Medulla oblongata (tissue), 1 donor: Measurements from ENCODE around the gene H1-8.

Experiments
- DNase-seq: peaks from one replicate; pipeline ENCODE4 v3.0.0-alpha.2; 2015; ENCODE audit errors: extremely low spot score

The H1-8 gene

DNA sequence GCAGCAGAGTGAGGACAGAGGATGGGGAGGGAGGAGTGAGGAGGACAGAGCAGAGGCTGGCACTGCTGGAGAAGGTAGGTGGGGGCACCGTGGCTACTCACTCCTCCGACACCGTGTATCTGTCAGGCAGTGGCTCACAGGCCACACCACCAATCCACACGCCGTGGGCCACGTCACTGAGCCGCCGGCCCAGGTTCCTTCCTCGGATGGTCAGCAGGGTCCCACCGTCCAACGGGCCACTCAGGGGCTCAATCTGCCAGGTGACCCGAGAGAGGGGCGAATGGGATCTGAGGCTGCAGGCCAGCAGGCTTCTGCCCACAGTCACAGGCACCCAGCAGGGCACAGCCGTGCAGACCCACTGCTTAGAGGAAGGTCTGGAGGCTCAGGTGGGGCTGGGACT is 30.5 kb downstream of the H1-8 start:
- DNase-seq, result no peak

DNA sequence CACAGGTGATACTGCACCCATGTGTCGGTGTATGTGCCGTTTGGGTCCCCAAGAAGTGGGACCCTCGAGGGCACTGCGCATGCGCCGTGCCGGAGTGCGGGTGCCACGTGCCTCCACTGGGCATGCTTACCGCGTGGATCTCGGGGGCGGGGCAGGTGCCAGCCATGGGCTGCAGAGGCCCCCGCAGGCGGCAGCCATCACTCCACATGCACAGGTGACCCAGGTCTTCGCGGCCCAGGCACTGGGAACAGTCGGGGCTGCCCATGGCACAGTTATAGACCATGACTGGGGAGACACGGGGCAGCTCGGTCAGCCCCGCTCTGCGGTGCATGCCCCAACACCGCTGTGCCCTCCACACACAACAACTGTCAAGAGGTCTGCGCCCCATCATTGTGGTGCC is 31.2 kb downstream of the H1-8 start:
- DNase-seq, result no peak

DNA sequence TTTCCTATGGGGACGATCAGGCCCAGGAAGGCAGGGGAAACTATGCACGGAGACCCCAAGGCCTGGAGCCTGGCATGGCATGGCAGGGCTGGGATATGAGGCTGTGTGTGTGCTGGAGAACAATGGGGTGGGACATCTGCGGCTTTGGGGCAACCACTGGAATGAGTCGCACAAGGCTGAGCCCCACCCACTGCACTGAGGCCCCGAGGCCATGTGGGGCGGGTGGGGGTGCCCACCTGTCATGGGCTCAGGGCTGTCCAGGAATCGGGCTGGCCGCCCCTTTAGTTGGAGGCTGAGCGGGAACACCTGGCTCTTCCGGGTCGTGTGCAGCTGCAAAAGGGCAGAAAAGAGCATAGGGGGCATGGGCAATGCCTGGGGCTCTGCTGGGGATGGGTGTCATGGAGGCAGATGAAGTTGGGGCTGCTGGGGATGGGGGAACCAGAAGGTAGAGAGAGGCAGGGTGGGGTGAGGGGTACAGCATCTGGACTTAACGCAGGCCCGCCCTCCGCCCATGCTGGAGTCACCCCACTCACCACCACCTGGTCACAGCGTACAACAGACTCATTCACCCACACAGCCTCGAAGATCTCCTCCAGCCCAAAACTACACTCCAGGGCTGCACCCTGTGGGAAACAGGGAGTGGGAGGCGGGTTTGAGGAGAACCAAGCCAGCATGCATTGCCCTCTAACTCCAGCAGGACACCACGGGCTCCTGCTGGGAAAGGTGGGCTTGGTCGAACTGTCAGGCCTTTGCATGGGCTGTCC is 32.4 kb downstream of the H1-8 start:
- DNase-seq, result no peak

DNA sequence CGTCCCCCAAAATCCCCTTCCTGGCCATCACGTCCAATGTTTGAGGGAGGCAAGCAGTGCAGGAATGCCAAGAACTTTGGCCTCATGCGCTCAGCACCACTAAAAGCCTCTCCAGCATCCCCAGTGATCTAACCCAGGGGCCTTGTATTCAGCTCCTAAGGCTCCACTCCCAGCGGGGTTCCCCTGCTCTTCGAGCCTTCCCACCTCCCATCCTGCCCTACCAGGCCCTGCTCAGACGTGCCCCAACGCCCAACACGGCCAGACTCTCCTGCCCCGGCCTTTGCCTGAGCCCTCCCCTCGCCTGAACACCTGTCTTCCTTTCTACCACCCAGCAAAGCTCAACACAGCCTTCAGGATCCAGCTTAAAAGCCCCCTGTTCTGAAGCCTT is 33.0 kb downstream of the H1-8 start:
- DNase-seq, result no peak

DNA sequence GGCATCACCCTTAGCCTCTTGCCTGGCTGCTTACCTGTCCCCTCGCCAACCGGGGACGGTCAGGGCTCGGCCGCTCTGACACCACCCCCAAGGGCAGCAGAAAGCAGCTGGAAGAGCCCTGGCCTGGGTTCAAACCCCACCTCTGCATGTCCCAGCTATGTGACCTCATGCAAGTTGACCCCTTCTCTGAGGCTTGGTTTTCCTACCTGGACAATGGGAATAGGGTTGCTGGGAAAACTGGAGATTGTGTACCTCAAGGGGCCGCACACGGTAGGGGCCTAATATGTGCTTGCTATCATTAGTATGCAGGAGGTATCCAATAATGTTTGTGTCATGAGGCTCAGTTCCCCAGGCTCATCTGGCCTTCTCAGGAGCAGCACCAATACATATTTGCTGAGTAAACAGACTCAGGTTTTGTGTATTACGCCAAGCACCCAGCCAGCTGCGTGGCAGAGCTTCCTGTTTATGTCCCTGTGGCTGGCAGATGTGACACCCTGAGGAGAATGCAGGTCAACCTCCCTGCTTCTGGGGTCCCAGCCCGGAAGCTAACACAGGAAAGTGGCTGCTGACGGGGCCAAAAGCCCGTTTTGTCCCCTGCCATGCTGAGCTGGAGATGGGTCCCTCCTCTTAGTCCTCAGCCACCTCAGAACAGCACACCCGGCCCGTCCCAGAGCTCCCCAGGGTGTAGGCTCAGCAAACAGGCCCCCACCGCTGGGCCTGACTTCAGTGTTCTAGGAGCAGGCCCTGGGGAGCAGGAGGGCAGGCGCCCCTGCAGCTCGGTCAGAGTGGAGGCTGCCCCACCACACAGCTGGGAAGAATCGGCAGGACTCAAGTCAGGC is 33.8 kb downstream of the H1-8 start:
- peak; percentile 40 for DNase-seq

DNA sequence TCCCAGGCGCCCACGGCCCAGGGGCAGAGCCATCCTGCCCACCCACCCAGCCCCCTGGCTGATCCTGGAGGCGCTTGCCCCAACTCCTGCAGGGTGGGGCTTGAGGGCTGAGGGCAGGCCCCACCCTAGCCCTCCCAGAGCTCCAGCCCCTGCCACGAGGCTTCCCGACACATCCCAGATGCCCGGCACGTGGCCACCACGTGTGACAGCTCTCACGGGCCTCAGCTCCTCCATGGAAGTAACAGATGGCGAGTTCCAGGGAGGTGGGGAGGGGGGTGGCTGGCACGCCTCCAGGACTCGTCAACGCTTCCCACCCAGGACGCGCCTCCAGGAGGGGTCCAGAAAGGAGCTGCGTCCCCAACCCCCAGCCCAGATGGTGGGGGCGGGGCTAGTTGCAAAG is 34.4 kb downstream of the H1-8 start:
- DNase-seq, result peak; percentile 48

DNA sequence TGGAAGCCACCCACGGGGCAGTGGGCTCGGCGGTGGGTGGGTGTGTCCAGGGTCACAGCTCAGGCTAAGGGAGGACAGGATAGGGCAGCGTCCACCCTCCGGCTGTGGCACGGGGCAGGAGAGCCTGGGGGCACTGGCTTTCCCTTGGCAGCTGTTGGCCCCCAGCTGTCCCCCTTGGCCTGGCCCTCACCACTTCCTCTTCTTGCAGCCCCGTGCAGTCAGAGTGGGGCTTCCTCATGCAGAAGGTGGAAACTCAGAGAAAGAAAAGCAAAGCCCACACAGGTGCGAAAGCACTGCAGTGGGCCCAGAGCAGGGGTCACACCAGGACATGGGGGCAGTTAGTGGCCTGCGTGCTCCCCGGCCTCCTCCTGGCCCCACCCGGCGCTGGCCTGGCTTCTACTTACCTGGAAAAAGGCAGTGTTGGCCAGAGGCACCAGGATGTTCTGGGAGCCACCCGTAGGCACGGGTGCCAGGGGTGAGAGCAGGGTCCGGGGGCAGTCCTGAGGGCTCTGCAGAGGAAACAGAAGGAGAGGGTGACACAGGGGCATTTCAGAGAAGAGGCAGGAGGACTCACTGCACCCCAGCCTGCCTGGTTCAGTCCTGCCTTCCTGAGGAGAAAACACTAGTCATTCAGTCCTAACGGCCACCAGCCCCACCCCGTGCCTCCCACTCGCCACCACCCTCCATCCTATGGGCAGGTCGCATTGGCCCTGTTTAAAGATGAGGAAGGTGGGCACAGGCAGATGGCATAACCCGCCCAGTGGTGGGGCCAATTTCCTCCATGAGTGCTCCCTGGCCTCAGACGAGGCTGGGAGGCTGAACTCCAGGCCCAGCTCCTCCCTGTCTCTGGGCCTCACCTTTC is 35.2 kb downstream of the H1-8 start:
- peak; percentile 62 for DNase-seq

DNA sequence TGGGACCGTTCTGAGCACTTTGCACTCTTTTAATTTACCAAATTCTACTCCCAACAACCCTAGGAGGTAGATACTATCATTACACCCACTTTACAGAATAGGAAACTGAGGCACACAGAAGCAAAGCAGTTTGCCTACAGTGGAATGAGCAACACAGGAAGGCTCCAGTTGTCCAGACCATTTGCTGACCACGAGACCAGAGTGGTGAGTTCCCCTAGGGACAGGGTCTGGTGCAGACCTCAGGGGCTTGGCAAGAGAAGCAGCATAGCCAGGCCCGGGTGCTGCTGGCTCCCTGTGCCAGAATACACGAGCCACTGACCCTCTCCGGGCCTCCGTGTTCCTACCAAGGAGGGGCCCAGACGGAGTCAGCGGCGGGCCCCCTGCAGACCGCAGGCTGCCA is 37.0 kb downstream of the H1-8 start:
- no peak for DNase-seq

DNA sequence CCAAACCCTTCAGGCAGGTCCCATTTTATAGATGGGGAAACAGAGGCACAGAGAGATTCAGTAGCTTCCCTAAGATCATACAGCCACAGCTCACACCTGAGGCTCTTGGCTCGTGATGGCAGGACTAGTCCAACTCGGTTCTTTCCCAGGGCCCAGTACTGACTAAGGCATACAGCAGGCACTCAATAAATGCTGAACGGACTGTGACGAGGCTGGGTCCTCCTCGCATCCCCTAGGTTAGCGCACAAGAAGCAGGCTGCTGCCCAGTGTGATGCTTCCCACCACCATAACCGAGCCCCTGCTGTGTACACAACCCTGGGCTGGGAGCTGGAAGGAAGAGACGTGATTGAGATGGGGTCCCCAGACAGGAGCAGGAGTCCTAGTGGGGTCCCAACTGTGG is 38.6 kb downstream of the H1-8 start:
- no peak for DNase-seq

DNA sequence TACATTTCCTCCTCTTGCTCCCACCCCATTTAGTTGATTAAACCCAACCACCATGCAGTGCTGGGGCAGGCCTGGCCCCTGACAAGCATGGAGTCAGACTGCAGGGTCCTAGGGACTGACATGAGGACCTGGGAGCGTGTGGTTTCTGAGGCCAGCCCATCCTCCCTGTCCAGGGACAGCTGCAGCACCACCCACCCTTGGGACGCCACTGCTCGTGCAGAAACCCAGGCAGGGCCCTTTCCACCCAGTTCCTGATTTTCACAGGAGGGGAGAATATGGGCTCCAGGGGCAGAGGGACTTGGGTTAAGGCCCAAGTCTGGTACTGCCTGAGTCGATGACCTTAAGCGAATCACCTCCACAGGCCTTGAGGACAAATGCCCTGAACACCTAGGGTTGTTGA is 39.8 kb downstream of the H1-8 start:
- DNase-seq, result no peak

DNA sequence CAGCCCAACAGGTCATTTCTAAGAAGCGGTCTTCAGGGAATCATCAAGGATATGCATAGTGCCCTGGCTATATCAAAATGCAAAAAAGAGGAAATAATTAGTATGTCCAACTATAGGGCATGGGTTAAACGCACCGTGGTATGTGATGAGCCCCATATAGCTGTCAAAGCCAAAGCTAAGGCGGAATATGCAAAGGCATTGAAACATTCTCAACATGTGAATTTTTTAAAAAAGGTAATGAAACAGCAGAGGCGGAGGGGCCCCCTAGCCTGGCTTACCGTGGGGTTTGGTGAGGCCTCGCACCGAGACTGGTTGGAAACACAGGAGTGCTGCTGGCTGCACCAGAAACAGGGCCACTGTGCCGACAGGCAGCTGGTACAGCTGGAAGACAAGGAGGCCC is 40.3 kb downstream of the H1-8 start:
- DNase-seq, result no peak

DNA sequence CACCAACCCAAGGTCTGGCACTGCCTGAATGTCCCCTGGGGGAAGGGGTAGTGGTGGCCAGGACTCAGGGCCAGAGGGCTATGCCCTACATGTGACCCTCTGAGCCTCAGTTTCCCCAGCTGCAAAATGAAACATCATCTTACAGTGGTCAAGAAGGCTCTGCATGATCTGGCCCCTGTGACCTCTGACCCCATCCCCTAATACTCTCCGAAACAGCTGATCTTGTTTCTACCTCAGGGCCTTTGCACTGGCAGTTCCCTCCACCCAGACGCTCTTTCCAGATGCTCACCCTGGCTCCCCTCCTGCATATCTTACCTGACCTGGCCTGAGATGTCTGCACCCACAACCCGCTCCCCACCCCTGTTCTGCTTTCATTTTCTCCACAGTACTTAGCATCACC is 41.7 kb downstream of the H1-8 start:
- no peak for DNase-seq

DNA sequence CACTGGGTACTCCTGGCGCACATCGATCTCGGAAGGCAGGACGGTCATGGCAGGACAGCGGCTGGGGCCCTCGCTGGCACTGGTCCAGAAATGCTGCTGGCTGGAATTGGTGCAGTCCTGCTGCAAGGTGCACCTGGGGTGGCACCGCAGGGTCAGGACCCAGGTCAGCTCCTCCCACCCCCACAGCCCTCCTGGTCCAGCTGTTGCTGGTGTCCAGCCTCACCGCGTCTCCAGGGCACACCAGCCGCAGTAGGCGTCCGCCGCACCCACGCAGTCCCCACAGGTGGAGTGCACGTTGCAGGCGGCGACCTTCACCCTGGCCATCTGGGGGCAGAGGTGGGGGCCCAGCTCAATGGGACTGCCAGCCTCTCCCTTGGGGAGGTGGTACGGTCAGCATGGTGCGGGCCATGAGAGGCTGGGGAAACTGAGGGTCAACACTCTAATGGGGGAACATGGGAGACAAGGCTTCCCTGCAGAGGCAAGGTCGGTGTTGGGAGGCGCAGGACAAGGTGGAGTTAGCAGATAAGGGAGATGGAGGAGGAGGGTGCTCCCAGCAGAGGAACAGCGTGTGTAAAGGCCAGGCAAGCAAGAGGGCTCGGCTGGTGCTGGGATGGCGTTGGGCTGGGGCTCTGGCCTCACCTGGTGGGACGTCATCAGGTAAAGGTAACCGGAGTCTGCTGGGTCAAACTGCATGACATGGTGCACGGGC is 43.1 kb downstream of the H1-8 start:
- DNase-seq, result no peak

DNA sequence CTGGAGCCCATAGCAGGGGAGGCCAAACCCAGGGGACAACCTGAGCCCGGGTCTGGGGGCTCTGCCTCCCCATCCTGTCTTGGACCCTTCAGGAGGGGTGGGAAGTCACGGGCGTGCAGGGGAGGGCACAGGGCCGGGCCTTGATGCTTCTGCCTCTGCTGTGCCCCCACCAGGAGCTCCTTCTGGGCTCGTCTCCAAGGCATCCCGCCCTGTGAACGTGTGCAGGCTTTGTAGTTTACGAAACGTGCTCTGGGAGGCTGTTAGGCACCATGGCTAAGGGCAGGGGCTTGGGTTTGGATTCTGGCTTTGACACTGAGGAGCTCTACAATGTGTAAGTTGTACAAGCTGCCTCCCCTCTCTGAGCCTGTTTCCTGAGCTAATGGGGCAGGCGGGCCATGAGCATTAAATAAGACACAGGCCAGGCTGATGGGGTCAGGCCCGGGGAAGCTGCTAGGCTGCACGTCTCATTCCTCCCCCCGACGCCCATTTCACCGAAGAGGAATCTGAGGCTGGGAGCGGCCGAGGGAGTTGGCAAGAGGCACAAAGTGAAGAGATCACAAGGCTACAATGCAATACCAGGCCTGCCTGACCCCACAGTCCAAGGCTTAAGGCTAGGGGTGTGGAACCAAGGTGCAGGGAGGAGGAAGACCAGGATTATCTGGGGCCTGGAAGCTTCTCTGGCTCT is 43.9 kb downstream of the H1-8 start:
- DNase-seq, result no peak

DNA sequence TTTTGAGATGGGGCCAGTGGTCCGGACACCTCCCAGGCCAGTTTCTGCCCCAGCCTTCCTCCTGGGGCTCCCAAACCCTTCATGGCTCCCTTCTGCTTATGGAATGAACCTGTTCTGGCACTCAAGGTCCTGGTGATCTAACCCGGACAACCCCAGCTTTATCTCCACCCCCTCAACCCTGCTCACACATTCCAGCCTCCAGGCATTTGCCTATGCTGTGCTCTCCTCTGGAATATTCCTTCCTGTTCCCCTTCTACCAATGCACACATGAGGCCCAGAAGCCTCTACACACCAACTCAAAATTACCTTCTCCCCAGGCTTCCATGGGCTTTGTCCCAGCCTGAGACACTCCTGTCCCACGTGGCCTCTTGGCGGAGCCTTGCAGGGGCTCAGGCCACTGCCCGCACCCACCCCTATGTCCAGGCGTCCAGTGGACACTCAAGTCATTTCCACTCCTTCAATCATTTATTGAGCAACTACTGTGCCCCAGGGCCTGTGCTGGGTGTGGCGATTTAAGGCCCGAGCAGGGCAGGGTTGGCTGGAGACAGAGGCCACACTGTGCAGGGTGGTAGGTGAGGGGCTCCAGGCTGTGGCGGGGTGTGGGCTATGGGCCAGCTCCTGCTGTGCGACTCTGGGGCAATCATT is 44.7 kb downstream of the H1-8 start:
- no peak for DNase-seq

DNA sequence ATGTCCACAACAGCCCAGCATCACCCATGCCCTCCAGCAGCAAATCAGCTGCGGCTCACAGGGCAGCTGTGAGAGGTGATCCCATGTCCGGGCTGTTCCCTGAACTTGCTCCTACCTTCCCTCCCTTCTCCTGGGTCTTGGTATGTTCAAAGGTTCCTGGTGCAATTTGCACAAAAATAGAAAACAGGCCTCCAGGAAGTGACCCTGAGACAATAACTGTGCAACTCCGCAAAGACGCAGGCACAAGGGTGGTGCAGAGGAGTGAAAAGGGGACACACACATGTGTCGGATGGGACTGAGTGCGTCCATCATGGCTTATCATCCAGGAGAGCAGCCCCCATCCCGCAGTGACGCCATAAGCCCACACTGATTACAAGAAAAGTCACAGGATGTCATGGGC is 47.2 kb downstream of the H1-8 start:
- no peak for DNase-seq

DNA sequence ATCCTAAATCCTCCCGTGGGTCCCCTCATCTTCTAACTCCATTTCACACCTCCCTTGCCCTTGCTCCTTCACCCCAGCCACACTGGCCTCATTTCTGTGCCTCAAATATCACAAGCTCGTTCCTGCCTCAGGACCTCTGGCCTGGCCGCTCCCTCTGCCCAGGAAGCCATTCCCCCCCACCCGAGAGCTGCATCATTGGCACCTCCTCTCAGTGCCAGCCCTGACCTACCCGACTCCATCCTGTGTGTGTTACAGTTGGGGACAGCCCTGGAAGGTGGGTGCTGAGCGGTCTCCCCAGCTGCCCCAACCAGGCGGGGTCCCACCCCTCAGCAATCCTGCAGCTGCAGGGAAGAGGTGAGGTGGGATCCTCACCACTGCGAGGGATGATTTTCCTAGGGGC is 49.0 kb downstream of the H1-8 start:
- DNase-seq, result no peak

DNA sequence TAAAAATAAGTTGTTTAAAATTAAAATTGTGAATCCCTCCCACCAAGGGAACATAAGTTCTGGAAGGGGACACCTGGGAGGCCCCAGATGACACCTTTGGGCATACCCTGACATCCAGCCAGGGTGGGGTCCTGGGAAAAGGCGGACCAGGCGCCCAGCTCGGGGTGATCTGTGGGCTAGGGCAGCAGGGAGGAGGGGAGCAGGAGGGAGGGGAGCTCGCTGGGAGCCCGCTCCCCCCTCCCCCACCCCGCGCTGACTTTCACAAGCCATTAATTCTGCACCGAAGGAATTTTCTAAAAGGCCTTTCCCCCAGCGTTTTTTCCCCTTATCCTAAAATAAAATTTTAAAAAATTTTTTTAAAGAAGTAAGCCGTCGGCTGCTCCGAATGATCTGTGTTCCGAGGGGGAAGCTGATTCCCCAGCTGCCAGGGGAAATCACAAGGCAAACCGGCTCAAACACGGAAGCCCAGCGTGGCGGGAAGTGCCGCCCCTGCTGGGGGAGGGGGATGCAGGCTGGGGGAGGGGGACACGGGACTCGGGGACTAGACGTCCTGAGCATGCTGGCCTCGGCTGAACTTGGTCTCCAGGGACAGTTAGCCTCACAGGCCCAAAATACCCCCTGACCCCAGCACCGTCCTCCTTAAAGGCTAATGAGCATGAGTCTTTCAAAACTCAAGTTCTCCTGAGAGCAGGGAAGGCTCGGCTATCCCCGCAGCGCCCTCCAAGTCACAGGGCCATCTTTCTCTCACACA is 49.6 kb downstream of the H1-8 start:
- peak; percentile 82 for DNase-seq

DNA sequence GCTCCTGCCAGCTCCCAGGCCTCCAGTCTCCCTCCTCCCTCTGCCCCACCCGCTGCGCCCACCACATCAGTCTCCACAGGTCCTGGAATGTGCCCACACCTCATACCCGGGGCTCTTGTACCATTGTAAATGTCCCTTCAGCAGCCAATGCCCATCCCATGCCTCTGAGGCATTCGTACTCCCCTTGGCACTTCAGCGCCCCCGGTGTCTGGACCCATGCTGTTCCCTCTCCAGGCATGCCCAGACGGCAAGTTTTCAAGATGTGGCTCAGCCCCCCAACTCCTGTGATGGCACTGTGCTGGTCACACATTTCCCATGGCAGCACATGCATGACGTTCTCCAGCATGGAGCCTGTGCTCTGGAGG is 50.2 kb downstream of the H1-8 start:
- DNase-seq, result no peak
